ENCODE measurements around the gene CIDEB. TPM values are rescaled to one million over a fixed set of nuclear protein-coding genes. Genes with fewer than 3 reads are reported as not detected.

The CIDEB gene
- total RNA-seq, 3 donors from 2014 or later (not counting 1 experiment from before 2014, with no cell fraction given): 40.0 to 59.6 (median 46.6) TPM

GRCh38 chr14:24266344-24267244 lies 41.2 kb downstream of the CIDEB start:
- 89% methylated on average over 18 of the region's 18 CpGs for WGBS (ENCODE audit: insufficient coverage)
- H3K36me3 Mint-ChIP-seq: peaks cover 11% of the 10 kb centered on the region
- peaks cover 29% of the 10 kb centered on the region for H3K36me3 ChIP-seq (ENCODE audit: control insufficient read depth, insufficient read depth, low read length)

DNA sequence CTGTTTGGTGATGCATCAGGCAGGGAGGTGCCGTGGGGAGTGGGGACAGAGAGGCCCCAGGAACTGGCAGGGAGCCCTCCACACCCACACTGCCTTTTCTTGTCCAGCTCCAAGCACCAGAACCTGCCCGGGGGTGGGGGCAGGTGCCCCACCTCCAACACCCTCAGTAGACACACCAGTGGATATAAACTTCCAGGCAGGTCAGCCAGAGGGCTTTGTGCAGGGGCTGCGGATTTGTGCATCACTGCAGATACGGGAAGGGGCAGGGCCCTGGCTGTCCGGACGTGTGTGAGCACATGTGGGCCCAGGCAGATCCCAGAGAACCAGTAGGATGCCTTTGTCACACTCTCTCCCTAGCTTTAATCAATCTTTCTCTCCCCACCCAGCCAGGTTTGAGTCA lies 43.5 kb downstream of the CIDEB start:
- Mint-ChIP-seq H3K27ac (no peak overlapping the region), H3K9me3 (no peaks in the 10 kb centered on the region), H3K27me3 (ENCODE audit: low read depth in 2 of 2) (no peaks in the 10 kb centered on the region), H3K36me3 (peaks cover 11% of the 10 kb centered on the region), H3K4me1 (peaks cover 0 to 6% of the 10 kb centered on the region in 2 donors), H3K4me3 (no peak overlapping the region)
- no peak overlapping the region for H3K4me3 ChIP-seq (ENCODE audit: low read length)
- TF ChIP-seq CTCF (IDR thresholded peaks at IDR 0.05): no peak
- no peaks in the 10 kb centered on the region for H3K4me1 ChIP-seq (ENCODE audit: control insufficient read depth, insufficient read depth, low read length)
- intact Hi-C loops (cut with micrococcal nuclease): no loop called here
- no peaks in the 10 kb centered on the region for H3K27me3 ChIP-seq (ENCODE audit: control insufficient read depth, insufficient read depth, low read length)
- H3K27ac ChIP-seq (ENCODE audit: low read length): no peak overlapping the region
- 96% methylated on average over 6 of the region's 6 CpGs for WGBS (ENCODE audit: insufficient coverage)
- peaks cover 29% of the 10 kb centered on the region for H3K36me3 ChIP-seq (ENCODE audit: control insufficient read depth, insufficient read depth, low read length)
- DNase-seq (no peak), ATAC-seq (no peak)
- H3K9me3 ChIP-seq (ENCODE audit: control insufficient read depth, insufficient read depth, low read length): no peaks in the 10 kb centered on the region

More at GRCh38 chr14:24266344-24267244, 41.2 kb downstream of the CIDEB start:
- peaks cover 7% of the 10 kb centered on the region for H3K4me1 ChIP-seq (ENCODE audit: control insufficient read depth, insufficient read depth, low read length)
- no peaks in the 10 kb centered on the region for H3K9me3 ChIP-seq (ENCODE audit: control insufficient read depth, insufficient read depth, low read length)
- intact Hi-C loops (cut with micrococcal nuclease): no loop called here
- H3K4me3 ChIP-seq (ENCODE audit: low read length): no peak overlapping the region
- no peak for TF ChIP-seq CTCF (IDR thresholded peaks at IDR 0.05)
- Mint-ChIP-seq H3K4me3 (peak overlapping the region; percentile 3), H3K9me3 (no peaks in the 10 kb centered on the region), H3K27ac (peak overlapping the region in 1 of 2 donors; percentile 6), H3K4me1 (peaks cover 11 to 15% of the 10 kb centered on the region in 2 donors), H3K27me3 (ENCODE audit: low read depth in 2 of 2) (no peaks in the 10 kb centered on the region)
- no peak for DNase-seq
- H3K27ac ChIP-seq (ENCODE audit: low read length): no peak overlapping the region
- ATAC-seq: no peak
- H3K27me3 ChIP-seq (ENCODE audit: control insufficient read depth, insufficient read depth, low read length): no peaks in the 10 kb centered on the region

DNA sequence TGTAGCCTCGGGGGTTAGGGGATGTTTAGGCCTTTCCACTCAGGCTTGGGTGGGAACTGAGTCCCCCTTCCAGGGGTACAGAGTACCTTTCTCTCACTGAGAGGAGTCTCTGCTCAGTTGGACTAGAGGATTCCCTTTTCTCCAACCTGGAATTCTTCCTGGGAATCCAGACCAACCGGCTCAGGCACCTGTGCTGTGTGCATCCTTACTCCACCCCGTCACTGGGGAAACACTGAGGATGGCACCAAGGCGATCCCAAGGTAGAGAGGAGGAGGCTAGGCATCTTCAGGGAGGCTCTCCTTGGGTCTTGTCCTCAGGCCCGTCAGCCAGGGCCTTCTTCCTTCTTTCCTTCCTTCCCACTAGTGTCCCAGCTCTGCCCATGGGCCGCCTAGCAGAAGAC lies 43.9 kb downstream of the CIDEB start:
- DNase-seq (no peak), ATAC-seq (no peak)
- no peak for TF ChIP-seq CTCF (IDR thresholded peaks at IDR 0.05)
- 93% methylated on average over 6 of the region's 6 CpGs for WGBS (ENCODE audit: insufficient coverage)
- Mint-ChIP-seq H3K9me3 (no peaks in the 10 kb centered on the region), H3K4me3 (no peak overlapping the region), H3K27ac (no peak overlapping the region), H3K27me3 (ENCODE audit: low read depth in 2 of 2) (no peaks in the 10 kb centered on the region), H3K36me3 (peaks cover 11% of the 10 kb centered on the region), H3K4me1 (peaks cover 0 to 6% of the 10 kb centered on the region in 2 donors)
- H3K4me1 ChIP-seq (ENCODE audit: control insufficient read depth, insufficient read depth, low read length): no peaks in the 10 kb centered on the region
- H3K9me3 ChIP-seq (ENCODE audit: control insufficient read depth, insufficient read depth, low read length): no peaks in the 10 kb centered on the region
- no peak overlapping the region for H3K4me3 ChIP-seq (ENCODE audit: low read length)
- peaks cover 26% of the 10 kb centered on the region for H3K36me3 ChIP-seq (ENCODE audit: control insufficient read depth, insufficient read depth, low read length)
- intact Hi-C loops (cut with micrococcal nuclease): no loop called here
- no peaks in the 10 kb centered on the region for H3K27me3 ChIP-seq (ENCODE audit: control insufficient read depth, insufficient read depth, low read length)
- no peak overlapping the region for H3K27ac ChIP-seq (ENCODE audit: low read length)

Data from natural killer cell (primary cell).